ENCODE results near the gene MRPL24.

Gene MRPL24

DNA sequence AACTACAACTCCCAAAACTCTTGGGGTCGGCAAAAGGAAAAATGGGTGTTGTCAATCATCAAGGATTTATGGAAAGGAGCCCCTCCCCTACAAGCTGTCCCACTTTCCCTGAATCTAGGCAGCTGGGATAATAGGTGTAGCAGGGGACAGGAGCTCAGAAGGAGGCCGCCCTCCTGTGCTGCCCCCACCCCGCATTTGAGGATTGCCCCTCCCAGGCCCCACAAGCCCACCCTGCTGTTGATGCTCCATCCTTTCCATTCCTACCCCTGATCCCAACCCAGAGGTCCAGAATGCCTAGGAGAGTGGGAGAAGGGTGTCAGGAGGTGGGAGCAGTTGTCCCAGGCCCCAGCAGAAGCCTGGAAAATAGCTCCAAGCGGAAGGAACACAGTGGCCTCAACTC lies 1.9 kb upstream of the MRPL24 start:
- no peak for DNase-seq

DNA sequence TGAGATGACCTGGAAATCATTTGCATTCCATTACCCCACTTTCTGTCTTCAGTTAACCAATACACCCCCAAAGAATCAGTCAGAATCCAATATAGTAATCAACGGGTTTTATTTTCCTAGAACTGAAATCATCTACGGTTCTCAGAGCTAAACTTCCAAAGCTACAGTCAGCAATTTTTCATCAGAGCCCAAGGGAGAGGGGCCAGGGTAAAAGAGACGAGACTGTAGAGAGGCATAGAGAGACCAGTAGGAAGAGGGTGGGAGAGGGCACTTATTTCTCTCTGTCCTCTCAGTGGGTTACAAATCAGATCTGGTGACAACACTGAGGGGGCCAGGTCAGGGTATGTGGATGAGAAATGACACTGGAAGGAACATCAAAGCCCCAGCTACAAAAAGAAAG lies 1.1 kb upstream of the MRPL24 start:
- DNase-seq: no peak

DNA sequence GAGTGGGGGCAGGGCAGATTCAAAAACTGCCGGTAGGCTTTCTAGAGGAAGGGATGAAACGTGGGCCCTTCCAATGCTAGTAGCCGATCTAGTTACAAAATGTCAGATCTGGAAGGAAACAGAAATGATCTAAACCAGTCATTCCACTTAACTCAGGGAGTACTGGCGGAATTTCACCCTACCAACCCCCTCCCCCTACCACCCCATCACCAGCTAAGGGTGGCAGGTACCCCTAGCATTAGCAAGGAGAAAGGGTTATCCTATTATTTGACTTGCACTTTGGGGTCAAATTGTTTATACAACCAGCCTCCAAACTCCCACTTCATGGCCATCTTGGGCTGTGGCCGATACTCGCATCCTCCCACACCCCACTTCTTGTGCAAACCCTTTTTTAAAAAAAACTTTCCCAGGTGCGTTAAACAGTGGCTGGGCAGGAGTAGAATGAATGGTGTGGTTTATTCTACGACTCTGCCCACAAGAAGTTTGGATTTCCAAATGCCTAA lies 644 bp upstream of the MRPL24 start:
- DNase-seq: peak; percentile 24 to 46

DNA sequence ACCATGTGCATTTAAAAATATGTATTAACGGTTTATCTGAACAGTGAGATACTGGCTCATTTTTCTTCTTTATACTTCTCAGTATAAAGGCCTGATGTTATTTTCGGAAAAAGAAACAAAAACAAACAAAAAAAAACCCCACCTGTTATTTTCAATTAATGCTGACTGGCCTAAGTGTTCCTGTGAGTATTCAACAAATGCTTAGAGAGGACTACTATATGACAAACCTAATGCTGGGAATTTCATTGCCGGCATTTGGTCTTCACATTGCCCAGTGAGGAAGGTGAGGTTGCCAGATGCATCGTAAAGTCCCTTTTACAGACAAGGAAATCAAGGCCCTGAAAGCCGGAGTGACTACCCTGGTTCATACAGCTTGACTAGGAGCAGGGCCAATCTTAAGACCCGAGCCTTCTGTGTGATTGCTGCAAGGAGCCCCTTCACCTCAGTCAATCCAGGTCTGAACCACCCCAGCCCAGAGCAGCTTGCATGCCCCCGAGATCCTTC lies 599 bp downstream of the MRPL24 start:
- no peak for DNase-seq

DNA sequence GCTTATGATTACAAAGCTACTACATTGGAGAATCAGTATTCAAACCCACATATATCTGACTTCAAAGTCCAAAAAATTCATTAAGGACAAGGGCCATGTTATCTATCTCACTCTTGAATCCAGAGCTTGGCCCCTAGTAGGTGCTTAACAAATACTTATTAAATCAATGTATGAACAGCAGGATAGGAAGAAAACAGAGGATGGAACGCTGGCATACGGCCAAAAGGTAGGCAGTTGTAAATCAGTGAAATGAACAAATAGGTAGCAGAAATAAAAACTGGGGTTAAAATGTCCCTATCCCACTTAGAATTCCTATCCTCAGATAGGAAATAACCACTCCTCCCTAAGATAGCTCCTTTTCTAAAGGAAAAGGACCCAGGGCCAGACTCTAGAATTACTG lies 2.0 kb downstream of the MRPL24 start:
- no peak for DNase-seq

DNA sequence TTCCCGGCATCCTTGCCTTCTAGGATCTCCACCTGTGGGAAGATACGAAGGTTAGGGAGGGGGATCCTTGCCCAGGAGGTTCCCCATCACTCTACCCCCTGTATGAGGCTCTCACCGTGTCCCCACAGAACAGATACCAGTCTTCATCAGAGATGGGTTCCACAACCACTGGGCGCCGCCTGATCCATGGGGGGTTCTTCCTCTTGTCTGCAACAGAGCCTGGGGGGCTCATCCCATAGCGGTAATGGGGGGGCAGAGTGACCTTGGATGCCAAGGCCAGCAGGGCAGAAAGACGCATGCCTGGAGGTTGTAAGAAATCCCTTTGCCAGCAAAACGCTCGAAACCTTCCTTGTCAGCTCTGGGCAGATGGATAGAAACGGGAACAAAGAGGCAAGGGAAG lies 2.5 kb downstream of the MRPL24 start:
- no peak for DNase-seq

DNA sequence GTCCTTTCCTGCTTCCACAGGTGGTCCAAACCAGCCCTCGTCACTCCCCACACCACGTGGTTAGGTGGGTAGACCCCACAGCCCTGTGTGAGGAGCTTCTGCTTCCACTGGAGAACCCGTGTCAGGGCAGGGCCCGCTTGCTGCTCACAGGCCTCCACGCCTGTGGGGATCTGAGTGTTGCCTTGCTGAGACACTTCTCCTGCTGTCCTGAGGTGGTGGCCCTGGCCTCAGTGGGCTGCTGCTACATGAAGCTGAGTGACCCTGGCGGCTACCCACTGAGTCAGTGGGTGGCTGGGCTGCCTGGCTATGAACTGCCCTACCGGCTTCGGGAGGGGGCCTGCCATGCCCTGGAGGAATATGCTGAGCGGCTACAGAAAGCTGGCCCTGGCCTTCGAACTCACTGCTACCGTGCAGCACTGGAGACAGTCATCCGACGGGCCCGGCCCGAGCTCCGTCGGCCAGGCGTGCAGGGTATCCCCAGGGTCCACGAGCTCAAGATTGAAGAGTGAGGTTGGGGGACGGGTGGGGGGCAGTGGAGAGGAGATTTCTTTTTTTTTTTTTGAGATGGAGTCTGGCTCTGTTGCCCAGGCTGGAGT lies 6.8 kb downstream of the MRPL24 start:
- DNase-seq: no peak

DNA sequence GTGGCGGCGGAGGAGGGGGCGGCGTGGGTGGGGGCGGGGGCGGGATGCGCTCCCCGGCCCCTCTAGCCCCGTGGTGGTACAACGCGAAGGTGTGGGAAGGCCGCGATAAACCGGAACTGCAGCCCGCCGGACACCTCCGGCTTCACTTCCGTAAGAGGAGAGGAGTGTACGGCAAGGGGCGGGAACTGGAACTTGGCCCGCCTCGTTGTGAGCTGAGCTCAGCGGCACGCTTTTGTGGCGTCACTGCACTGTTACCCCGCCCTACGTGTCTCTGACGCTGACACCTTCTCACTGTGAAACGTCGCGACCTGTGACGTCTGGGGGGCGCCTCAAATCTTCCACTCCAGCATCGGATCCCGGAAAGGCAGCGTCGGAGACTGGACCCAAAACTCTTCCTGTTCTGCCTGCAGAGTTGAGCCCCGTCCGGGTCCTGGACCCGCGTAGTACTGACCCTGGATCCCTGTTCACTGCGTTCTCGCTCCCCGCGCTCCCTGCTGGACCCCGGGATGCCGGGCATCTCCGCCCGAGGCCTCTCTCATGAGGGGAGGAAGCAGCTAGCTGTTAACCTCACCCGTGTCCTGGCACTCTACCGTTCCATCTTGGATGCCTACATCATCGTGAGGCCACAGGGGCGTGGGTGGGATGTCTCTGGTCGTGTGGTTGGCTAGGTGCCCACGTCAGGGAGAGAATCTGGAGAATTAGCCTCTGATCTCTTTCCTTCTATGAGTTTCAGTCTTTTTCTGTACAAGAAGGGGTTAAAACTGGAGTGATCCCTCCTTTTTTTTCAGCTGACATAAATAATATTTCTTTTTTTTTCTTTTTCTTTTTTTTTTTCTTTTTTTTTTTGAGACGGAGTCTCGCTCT lies 12.1 kb downstream of the MRPL24 start, which contains the start of gene ISG20L2:
Gene ISG20L2, minus strand, starts transcription at position 168 of the 864 bp plus-strand sequence. CDS start 1,114 bp downstream, outside the sequence.
- peak; percentile 93 to 96 for DNase-seq

DNA sequence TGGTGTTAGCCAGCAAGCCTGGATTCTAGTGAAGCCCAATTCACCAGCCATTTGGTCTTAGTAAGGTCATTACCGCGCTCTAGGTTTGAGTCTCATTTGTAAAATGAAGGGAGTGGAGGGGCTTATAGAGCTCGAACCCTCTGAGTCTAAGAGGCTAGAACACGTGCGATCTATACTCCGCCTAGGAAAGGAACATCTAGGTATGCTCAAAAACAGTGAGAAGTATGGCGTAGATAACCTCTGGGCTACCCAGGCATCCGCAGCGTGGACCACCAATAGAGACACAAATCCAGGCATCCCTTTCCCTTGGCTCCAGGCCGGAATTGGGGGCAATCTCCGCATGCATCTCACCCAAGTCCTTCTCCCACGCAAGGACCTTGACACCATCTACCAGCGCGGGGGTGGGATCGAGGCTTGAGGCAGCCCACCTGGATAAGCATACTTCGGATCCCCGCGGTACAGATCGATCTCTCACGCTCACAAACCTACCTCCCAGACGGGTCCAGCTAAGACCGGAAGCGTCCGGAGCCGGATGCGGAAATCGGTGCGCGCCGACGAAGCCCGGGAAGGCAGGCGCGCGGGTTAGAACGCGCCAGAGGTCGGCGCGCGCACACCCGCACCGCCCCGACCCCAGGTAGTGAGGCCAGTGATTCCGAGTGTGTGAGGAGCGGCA lies 12.8 kb downstream of the MRPL24 start, which contains the start of gene METTL25B:
Gene METTL25B, plus strand, starts transcription at position 544 of the 673 bp plus-strand sequence. CDS start 636 bp downstream, outside the sequence.
- DNase-seq: peak; percentile 82 to 86

DNA sequence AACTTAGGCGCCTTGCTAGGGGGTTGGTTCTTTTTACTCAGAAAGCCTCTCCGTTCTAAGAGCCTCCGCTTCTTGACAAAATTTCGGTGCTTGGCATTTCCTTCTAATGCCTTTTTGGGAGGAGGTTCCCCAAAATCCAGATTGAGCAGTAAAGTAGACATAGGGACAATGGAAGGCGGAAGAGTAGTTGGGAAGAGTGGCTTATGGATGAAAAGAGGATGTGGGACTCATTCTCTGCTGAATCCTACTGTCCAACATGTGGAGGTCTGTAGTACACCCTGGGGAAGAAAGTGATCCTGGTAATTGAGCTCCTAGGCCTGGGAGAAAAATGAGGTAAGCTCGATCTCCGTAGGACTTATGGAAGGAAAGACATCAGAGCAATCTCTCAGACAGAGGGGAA lies 13.4 kb downstream of the MRPL24 start:
- DNase-seq: no peak

DNA sequence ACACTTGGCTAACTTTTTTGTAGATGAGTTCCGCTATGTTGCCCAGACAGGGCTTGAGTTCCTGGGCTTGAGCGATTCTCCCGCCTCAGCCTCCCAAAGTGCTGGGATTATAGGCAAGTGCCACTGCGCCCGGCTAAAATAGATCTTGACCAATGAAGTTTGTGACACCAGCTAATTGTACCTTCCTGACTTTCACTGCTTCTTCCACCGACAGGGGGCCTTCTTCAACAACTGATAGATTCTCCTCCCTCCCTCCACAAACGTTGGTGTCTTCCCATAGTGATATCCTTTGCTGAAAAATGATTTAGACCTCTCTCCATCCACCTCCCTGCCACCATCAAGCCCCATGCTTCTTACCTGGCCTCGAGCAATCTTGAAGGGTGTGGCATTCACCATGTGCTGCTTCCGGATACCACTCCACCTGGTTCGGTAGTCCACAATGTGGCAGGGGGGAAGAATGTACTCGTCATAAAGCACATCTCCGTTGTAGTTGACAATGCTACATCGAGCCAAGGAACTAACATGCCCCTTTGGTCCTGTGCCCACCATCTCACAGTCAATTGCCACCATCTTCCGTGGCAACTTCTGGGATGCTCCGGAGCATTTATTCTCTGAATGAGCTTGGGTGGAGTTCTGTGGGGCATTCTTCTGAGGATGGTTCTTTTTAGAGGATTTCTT lies 14.2 kb downstream of the MRPL24 start:
- peak; percentile 55 to 71 for DNase-seq

DNA sequence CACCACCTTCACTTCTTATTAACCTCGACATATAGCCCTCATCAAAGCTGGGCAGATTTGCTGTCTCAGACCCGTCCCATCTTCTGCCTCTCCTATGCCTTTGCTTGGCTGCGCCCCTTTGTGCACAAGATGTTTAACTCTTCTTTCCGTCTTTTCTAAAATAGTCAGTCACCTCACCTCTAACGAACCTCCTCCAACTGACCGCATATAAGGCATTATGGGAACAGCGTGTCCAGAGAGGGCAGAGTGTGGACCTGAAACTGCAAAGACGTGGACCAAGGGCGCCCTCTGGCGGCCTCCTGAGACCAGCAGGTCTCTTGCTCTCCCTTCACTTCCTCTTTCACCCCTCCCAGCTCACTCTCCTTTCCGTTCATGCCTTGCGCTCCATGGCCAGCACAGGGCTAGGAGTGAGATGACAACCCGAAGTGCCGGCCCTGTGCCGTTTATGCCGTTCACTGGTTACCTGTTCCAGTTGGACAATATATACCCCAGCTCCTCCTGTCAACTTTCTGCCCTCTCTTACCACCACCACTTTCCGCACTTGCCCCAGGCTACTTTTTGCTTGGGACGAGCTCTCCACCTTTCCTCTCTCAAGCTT lies 15.1 kb downstream of the MRPL24 start:
- DNase-seq: peak; percentile 82 to 85

DNA sequence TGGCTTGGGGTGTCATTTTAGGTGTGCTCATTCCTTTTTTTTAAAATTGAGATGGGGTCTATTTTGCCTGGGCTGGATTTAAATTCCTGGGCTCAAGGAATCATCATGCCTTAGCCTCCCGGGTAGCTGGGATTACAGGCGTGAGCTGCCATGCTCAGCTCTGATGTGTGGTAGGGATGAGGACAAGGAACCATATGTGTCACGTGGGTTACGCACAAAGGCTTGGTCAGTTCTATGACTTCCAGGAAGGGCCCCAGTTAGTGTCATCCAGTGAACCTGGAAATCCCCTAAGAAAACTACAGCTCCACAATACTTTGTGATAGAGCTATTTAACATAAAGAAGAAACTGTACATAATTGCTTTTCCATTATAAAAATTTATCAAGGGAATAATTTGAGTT lies 19.4 kb downstream of the MRPL24 start:
- no peak for DNase-seq

DNA sequence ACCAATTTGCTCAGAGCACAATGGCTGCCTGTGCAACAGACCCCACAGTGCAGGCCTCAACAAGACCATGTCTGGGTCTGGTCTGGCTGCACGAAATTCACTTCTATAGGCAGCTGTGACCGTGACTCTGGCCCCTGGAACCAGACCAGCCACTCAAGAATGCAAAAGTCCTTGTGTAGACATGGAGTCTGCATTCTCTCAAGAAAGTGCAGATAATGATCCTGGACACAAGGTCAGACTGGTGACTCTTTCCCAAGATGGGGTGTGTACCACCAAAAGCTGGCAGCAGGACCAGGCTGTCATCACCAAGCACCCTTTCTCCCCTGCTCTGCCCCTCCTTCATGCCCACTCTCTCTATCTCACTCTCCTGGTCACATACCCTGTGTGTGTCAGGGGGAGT lies 19.8 kb downstream of the MRPL24 start:
- no peak for DNase-seq

DNA sequence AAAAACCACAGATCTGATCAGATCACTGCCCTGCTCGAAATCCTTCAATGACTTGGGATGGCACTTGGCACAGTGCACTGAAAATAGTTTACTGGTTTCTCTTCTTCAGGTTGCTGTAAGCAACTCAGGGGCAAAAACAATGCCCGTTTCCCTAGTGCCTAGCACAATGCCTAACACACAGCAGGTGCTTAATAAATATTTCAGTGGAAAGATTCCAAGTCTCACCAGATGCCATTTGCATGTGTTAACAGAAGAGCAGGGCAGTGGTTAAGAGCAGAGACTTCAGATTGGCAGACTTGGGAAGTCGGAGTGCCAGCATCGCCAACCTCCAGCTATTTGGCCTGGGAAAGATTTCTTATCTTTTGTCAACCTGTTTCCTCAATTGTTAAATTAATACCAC lies 23.5 kb downstream of the MRPL24 start:
- DNase-seq: no peak

DNA sequence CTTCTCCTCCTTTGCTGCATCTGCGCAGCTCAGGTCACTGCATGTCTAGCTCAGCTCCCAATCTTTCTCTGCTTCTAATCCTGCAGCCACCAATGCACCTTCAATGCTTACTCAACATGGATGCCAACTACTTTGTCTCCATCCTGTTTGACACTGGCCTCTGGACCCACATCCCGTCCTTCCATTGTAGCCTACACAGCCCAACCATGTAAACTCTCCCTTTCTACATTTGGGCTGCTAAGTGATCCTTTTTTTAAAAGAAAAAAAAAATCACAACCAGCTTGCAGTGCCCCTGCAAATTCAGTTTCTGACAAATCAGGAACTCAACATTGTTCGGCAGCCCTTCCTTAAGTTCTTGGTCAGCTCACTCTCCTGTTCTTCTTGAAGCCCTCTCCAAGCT lies 26.1 kb downstream of the MRPL24 start:
- no peak for DNase-seq

DNA sequence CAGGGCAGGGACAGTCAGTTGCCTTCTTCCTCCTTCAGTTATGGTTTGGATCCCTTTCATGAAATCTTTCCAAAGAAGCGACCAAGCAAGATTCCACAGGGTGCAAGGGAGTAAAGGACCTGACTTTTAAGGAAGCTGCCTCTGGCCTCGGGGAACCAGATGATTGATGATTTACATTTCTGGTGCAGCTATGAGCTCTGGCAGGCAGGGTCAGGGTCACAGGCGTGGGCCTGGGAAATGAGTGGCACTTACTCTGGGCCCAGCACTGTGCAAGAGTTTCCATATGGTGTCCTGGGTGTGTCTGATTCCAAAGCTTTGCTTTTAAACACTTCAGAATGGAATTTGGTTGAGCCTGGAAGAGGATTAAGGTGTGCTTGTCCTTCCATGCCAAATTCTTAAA lies 28.3 kb downstream of the MRPL24 start:
- DNase-seq: no peak

DNA sequence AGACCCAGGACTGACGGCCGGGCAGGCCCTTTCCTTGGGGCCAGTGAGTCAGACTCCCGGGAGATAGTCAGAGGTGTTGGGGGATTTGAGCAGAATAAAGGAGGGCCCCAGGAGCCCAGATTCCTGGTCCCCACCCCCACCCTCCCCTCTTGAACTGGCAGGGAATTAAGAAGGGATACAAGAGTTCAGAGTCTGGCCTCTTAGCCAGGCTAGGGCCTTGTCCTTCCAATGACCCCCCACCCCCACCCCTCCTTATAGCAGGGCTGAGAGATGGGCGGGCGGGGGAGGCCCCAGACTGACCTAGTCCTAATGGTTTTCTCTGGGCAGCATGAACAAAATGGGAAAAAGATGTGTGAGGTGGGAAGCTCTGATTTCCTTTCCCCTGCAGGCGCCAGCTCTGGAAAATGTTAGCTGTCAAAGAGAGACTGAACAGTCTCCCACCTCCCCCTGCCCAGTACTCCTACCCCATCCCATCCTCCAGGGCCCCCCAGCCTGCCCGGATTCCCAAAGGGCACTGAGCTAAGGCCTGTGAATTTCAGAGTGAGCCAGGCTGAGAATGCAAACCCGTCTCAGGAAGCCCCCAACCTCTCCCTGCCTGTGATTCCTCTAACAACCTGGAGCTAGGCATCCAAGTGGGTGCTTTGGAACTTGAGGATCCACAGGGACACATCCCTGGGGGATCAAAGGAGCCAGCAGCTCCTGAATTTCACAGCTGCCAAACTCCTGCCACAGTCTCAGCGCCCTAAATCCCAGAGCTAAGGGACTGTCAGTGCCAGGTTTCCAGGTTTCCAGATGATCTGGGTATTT lies 29.7 kb downstream of the MRPL24 start:
- DNase-seq: no peak

DNA sequence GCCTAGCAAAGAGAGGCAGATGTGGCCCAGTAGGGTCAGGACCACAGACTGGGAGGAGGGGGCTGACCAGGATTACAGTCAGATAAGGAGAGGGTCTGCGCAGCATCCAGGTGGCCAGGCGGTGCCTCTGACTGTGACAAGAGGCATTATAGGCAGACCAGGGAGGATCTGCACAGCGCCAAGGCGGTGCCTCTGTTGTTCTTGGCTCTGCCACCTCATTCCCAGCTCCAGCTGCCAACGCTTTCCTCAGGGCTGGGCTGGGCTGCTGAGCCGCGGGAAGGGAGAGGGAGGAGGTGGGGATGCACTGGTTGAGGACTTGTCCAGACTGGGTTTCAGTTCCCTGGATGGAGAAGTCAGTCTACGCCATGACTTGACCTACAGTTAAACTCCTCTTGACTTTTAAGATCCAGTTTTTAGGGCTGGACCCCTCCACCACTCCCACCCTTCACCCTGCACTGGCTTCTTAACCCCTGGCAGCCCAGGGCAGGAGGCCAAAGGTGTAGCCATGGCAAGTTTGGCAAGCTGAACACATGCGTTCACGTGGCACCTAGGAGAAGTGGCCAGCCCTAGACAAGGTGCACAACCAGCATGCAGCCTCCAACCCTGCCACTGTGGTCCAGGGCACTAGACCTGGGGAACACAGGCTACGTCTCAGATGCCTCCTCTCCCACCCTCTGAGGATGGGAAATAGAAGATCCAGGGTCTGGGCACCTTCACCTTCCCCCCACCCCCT lies 31.0 kb downstream of the MRPL24 start:
- no peak for DNase-seq

DNA sequence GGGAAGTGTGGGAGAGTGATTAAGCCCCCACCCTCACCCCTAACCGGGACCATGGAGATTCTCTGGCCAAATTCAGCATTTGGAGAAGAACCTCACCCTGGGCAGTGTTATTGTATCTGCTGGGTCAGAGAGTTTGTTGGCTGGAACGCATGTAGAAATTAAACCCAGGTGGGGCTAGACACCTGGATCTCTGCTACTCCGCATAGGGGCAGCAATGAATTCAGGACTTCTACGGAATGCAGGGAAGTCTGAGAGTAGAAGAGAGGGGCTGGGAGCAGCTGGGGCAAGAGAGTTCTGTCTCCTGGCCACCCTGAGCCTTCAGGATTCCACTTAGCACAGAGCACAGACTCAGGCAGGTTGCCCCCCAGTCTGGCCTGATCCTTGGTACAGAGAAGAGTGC lies 31.9 kb downstream of the MRPL24 start:
- no peak for DNase-seq

DNA sequence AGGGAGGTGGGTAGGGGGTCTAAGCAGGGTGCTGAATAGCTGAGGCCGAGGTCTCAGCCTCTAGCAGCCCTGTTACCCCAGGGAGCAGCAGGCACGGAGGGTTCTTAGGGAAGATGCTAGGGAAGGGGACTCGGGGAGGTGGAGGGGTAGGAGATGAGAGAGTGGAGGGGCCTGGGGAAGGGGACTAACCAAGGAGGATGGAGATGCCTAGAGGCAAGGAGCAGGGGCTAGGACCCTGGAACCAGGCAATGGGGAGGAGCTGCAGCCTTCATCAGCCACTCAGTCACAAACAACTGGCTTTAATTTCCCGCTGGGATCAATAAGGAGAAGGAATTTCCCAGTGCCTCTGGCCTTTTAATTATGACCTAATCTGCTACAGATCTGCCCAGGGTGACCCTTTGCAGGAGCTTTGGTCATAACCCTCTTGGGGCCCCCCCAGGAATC lies 32.6 kb downstream of the MRPL24 start:
- no peak for DNase-seq

Measured in stimulated activated CD4-positive, alpha-beta T cell treated with anti-CD3 and anti-CD28 coated beads, Interleukin-2, amount 100 ng/mL, for 24 hours (primary cell).